Measurements from ENCODE around the gene LAMTOR4. TPM values are rescaled to one million over a fixed set of nuclear protein-coding genes. Genes with fewer than 3 reads are reported as not detected.

Gene LAMTOR4
- polyA plus RNA-seq, 1 donor (not counting 4 experiments of a cell fraction or from before 2014, with no cell fraction given) = 99.2 TPM

DNA sequence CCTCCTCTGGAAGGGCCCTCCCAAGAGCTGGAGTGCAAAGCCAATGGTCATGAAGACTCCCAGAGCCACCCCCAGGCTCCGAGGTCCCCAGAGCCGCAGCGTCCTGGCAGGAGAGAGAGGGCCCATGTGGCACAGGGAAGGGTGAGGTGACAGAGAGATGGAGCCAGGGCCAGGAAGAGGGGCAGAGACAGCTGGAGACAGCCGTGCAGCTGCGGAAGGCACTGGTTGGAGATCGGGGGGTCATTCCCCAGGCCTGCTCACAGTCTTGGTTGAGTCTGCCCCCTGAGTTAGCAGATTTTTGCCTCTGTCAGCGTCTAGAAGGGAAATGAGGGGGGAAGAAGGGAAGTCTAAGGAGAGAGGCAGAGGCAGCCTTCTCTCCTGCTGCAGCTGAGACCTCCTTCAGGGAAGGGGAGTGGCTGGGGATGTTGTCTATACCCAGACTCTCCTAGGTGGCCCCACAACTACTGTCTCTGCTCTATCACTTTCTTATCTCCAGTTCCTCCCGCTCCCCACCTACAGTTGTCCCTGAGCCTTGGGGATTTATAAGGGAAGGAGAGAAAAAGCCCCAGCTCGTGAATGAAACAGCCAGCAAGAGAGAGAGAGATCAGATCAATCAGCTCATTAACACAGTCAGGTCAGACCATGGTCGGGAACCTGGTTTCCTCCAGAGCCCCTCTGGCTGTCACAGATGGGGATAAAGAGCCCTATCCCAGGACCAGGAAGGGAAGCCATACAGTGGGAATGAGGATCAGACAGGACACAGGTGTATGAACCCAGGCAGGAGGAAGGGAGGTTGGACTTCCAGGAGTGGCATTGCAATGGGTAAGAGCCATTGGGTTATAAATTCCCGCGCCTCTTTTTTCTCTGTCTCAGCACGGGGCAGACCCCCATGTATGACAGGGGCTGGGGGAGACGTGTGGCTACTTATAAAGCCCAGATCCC lies 18.5 kb downstream of the LAMTOR4 start:
- Histone ChIP-seq H2AFZ (ENCODE audit: control insufficient read depth, low read length) (no peak overlapping the region), H3K79me2 (ENCODE audit: control insufficient read depth, insufficient read depth, low read length) (no peaks in the 10 kb centered on the region), H3K27ac (ENCODE audit: control insufficient read depth, insufficient read depth, low read length) (no peak overlapping the region), H3K9ac (ENCODE audit: control insufficient read depth, extremely low read depth, insufficient read depth, low read length) (no peak overlapping the region), H3K4me1 (ENCODE audit: control insufficient read depth, extremely low read depth, insufficient read depth, low read length) (peaks cover 28% of the 10 kb centered on the region), H3K9me1 (ENCODE audit: control insufficient read depth, extremely low read depth, insufficient read depth, low read length) (peaks cover 2% of the 10 kb centered on the region), H4K20me1 (ENCODE audit: control insufficient read depth, extremely low read depth, insufficient read depth, low read length) (no peaks in the 10 kb centered on the region), H3K9me3 (ENCODE audit: control insufficient read depth, low read depth, low read length) (no peaks in the 10 kb centered on the region), H3K27me3 (ENCODE audit: control insufficient read depth, extremely low read depth, insufficient read depth, low read length) (peaks cover 14% of the 10 kb centered on the region), H3K4me2 (ENCODE audit: control insufficient read depth, extremely low read depth, insufficient read depth, low read depth, low read length) (peak overlapping the region; percentile 94), H3K36me3 (ENCODE audit: control insufficient read depth in 2 of 2, extremely low read depth in 1 of 2, insufficient read depth in 2 of 2, low read length in 2 of 2) (no peaks in the 10 kb centered on the region), H3K4me3 (ENCODE audit: control insufficient read depth in 2 of 3, extremely low read depth in 1 of 3, insufficient read depth in 2 of 3, low read depth in 1 of 3, low read length in 3 of 3) (peak overlapping the region in 1 of 3 experiments; percentile 62)
- no peak for TF ChIP-seq EZH2 (IDR thresholded peaks at IDR 0.05; ENCODE audit: low read length)
- dilution Hi-C loops (cut with MboI; ENCODE audit: extremely low pct_ligation_motif_present, low sequenced_read_pairs) = no loop called here
- no peak for DNase-seq (ENCODE audit: low read depth, low spot score)
- no peak for FAIRE-seq

DNA sequence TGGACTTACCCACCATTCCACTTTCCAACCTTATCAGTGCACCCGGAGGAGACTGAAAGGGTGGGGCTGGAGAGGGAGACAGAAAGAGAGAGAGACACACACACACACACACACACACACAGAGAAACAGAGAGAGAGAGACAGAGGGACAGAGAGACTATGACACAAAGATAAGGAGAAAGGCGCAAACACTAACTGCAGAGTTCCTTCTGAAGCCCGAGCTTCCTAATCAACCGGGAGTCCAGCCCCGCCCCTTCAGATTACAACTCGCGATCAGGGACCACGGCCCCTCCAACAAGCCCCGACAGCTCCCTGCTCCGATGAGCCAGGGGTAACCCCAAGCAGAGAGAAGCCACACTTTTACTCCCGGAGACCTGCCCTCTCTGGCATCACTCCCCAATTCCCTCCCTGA lies 19.2 kb downstream of the LAMTOR4 start:
- FAIRE-seq (no peak), DNase-seq (ENCODE audit: low read depth, low spot score) (no peak)
- H3K36me3 ChIP-seq (ENCODE audit: control insufficient read depth in 2 of 2, extremely low read depth in 1 of 2, insufficient read depth in 2 of 2, low read length in 2 of 2) = no peaks in the 10 kb centered on the region
- dilution Hi-C loops (cut with MboI; ENCODE audit: extremely low pct_ligation_motif_present, low sequenced_read_pairs) = no loop called here
- peaks cover 2% of the 10 kb centered on the region for H3K9me1 ChIP-seq (ENCODE audit: control insufficient read depth, extremely low read depth, insufficient read depth, low read length)
- no peaks in the 10 kb centered on the region for H3K9me3 ChIP-seq (ENCODE audit: control insufficient read depth, low read depth, low read length)
- no peak for TF ChIP-seq EZH2 (IDR thresholded peaks at IDR 0.05; ENCODE audit: low read length)
- TF ChIP-seq, protein P1, sequence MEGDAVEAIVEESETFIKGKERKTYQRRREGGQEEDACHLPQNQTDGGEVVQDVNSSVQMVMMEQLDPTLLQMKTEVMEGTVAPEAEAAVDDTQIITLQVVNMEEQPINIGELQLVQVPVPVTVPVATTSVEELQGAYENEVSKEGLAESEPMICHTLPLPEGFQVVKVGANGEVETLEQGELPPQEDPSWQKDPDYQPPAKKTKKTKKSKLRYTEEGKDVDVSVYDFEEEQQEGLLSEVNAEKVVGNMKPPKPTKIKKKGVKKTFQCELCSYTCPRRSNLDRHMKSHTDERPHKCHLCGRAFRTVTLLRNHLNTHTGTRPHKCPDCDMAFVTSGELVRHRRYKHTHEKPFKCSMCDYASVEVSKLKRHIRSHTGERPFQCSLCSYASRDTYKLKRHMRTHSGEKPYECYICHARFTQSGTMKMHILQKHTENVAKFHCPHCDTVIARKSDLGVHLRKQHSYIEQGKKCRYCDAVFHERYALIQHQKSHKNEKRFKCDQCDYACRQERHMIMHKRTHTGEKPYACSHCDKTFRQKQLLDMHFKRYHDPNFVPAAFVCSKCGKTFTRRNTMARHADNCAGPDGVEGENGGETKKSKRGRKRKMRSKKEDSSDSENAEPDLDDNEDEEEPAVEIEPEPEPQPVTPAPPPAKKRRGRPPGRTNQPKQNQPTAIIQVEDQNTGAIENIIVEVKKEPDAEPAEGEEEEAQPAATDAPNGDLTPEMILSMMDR (optimal IDR thresholded peaks at IDR 0.05 in 1 of 3, IDR thresholded peaks at IDR 0.05 in 1 of 3, conservative IDR thresholded peaks at IDR 0.05 in 1 of 3; ENCODE audit: extremely low read depth in 1 of 3, insufficient read depth in 2 of 3, low read length in 3 of 3) = no peak
- no peak overlapping the region for H3K27ac ChIP-seq (ENCODE audit: control insufficient read depth, insufficient read depth, low read length)
- H3K79me2 ChIP-seq (ENCODE audit: control insufficient read depth, insufficient read depth, low read length) = no peaks in the 10 kb centered on the region
- H3K27me3 ChIP-seq (ENCODE audit: control insufficient read depth, extremely low read depth, insufficient read depth, low read length) = peaks cover 14% of the 10 kb centered on the region
- H3K4me2 ChIP-seq (ENCODE audit: control insufficient read depth, extremely low read depth, insufficient read depth, low read depth, low read length) = peak overlapping the region; percentile 94
- peak overlapping the region; percentile 37 for H3K9ac ChIP-seq (ENCODE audit: control insufficient read depth, extremely low read depth, insufficient read depth, low read length)
- H3K4me3 ChIP-seq (ENCODE audit: control insufficient read depth in 2 of 3, extremely low read depth in 1 of 3, insufficient read depth in 2 of 3, low read depth in 1 of 3, low read length in 3 of 3) = peak overlapping the region in 2 of 3 experiments; percentile 62 to 72
- H4K20me1 ChIP-seq (ENCODE audit: control insufficient read depth, extremely low read depth, insufficient read depth, low read length) = no peaks in the 10 kb centered on the region
- peak overlapping the region; percentile 90 for H2AFZ ChIP-seq (ENCODE audit: control insufficient read depth, low read length)
- peaks cover 25% of the 10 kb centered on the region for H3K4me1 ChIP-seq (ENCODE audit: control insufficient read depth, extremely low read depth, insufficient read depth, low read length)

All from keratinocyte (primary cell).